Measurements from ENCODE around the gene BSN.

The BSN gene

GRCh38 chr3:49553692-49554632 is at the start of gene BSN:
Gene BSN, plus strand, starts transcription at chr3:49554477. Its CDS starts 126 bp downstream, at chr3:49554603.
- peak; percentile 75 for DNase-seq

DNA sequence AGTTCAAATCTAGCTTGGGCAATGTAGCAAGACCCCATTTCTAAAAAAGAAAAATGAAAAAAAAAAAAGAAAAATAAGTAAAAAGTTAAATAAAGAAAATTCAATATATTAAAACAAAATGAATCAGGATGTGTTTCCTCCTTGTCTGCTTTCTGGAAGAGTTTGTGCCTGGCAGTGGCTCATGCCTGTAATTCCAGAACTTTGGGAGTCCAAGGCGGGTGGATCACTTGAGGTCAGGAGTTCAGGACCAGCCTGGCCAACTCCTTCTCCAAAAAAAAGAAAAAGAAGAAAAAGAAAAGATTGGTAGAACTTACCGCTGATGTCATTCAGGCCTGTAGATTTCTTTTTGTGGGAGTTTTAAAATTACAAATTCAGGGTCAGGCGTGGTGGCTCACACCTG is 47.4 kb upstream of the BSN start:
- no peak for DNase-seq

GRCh38 chr3:49509028-49509561 is 45.2 kb upstream of the BSN start:
- DNase-seq = no peak

DNA sequence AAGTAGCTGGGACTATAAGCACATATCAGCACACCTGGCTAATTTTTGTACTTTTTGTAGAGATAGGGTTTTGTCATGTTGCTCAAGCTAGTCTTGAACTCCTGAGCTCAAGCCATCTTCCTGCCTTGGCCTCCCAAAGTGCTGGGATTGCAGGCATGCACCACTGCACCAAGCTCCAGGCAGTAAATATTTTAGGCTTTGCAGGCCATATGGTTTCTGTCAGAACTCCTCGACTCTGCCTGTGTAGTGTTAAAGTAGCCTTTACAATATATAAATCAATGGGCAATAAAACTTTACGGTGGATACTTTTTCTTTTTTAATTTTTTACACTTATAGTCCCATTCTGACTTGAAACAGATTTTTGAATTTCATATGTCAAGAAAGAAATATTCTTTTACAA is 42.6 kb upstream of the BSN start:
- no peak for DNase-seq

GRCh38 chr3:49512781-49513355 is 41.4 kb upstream of the BSN start:
- no peak for DNase-seq

GRCh38 chr3:49513494-49514124 is 40.7 kb upstream of the BSN start:
- DNase-seq = no peak

- DNase-seq = no peak
Observed at GRCh38 chr3:49518016-49518415, 36.3 kb upstream of the BSN start.

DNA sequence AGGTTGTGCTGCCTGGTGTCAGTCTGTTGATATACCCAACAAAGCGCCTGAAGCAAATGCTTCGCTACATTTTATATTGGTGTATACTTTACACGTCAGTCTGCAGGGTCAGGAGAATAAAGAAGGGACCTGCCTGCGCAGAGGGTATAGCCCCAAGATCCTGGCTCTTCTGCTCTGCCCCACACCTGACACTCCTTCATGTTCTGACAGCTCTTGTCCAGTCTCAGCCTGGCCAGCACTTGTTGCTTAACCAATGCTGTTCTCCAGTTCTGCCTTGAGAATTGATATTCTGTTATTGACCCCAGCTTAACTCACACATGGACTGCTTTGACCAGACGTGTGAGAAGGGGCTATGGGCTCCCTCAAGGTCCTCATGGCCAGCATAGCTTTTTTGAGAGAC is 35.8 kb upstream of the BSN start:
- DNase-seq = no peak

- no peak for DNase-seq
Observed at GRCh38 chr3:49519296-49519695, 35.0 kb upstream of the BSN start.

- DNase-seq = no peak
Observed at GRCh38 chr3:49519916-49520385, 34.3 kb upstream of the BSN start.

- DNase-seq = no peak
Observed at GRCh38 chr3:49523756-49524747, 30.2 kb upstream of the BSN start.

DNA sequence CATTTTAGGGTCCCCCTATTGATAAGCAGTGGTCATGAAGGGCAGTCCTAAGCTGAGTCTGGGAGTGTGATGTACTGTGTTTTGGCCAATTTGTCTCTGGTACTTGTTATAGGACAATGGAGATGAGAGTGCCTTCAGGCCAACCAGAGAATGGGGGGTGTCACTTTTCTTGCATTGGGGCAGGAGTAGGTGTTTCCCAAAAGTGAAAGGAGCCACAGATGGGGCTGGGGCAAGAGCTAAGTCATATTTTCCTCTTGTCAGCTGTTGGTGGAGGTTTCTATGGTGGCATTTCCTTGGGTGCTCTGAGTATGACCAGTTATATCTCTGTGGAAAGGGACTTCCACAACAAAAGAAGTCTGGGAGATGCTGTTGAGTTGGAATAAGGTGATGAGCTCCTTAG is 24.7 kb upstream of the BSN start:
- DNase-seq = no peak

DNA sequence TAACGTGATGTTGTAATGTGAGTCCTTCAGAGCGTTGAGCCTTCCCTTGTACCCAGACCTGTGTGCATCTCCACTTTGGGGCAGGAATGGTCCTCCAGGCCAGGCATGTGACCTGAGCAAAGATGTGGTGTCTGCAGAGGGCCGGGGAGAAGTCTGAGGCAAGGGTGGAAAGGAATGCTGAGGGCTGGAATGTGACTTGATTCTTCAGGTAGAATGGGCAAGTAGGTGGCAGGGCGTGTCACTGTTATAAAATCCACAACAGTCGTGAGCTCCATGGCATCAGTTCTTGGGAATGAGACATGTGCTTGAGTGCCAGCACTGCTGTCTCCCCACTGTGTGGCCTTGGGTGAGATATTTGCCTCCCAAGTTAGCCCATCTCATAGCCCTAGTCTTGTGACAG is 24.0 kb upstream of the BSN start:
- DNase-seq = no peak

DNA sequence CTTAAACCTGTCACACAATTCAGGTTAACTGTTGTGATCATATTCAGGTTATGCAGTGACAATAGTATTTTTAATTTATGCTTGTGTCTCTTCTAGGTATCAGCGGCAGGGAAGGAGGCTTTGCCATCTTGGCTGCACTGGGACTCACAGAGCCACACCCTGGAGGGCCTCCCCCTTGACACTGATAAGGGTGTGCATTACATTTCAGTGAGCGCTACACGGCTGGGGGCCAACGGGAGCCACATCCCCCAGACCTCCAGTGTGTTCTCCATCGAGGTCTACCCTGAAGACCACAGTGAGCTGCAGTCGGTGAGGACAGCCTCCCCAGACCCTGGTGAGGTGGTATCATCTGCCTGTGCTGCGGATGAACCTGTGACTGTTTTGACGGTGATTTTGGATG is 23.6 kb upstream of the BSN start:
- no peak for DNase-seq

GRCh38 chr3:49531218-49531617 is 23.1 kb upstream of the BSN start:
- DNase-seq = no peak

DNA sequence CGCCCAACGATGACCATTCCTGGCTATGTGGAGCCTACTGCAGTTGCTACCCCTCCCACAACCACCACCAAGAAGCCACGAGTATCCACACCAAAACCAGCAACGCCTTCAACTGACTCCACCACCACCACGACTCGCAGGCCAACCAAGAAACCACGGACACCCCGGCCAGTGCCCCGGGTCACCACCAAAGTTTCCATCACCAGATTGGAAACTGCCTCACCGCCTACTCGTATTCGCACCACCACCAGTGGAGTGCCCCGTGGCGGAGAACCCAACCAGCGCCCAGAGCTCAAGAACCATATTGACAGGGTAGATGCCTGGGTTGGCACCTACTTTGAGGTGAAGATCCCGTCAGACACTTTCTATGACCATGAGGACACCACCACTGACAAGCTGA is 22.6 kb upstream of the BSN start:
- DNase-seq = no peak

DNA sequence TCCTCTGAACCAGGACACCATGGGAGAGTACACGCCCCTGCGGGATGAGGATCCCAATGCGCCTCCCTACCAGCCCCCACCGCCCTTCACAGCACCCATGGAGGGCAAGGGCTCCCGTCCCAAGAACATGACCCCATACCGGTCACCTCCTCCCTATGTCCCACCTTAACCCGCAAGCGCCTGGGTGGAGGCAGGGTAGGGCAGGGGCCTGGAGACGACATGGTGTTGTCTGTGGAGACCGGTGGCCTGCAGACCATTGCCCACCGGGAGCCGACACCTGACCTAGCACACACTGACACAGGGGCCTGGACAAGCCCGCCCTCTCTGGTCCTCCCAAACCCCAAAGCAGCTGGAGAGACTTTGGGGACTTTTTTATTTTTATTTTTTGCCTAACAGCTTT is 21.2 kb upstream of the BSN start:
- DNase-seq = no peak

- DNase-seq = no peak
Observed at GRCh38 chr3:49533786-49534519, 20.3 kb upstream of the BSN start.

DNA sequence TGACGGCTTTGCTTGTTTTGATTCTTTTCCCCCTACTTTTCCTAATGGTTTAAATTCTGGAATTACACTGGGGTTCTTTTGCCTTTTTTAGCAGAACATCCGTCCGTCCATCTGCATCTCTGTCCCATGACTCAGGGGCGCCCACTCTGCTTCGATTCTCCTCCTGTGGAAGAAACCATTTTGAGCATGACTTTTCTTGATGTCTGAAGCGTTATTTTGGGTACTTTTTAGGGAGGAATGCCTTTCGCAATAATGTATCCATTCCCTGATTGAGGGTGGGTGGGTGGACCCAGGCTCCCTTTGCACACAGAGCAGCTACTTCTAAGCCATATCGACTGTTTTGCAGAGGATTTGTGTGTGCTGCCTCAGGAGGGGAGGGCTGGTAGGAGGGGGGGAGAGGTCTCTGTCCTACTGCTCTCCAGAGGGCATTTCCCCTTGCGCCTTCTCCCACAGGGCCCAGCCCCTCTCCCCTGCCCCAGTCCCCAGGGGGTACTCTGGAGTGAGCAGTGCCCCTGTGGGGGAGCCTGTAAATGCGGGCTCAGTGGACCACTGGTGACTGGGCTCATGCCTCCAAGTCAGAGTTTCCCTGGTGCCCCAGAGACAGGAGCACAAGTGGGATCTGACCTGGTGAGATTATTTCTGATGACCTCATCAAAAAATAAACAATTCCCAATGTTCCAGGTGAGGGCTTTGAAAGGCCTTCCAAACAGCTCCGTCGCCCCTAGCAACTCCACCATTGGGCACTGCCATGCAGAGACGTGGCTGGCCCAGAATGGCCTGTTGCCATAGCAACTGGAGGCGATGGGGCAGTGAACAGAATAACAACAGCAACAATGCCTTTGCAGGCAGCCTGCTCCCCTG is 19.5 kb upstream of the BSN start:
- DNase-seq = peak; percentile 85
